HT-29 (cell line): ENCODE data around the gene TGFBR3. TPM values are rescaled to one million over a fixed set of nuclear protein-coding genes. Genes with fewer than 3 reads are reported as not detected.

Experiments
- DNase-seq: peaks from one replicate; pipeline ENCODE4 v3.0.0-alpha.2; 2015; ENCODE audit warnings: low spot score
- total RNA-seq: library from RNA; depleted of rRNA; stranded (reverse); fragments of >200 nt; shearing (Covaris generic); gene quantifications from 2 replicates; pipeline ENCODE4 v1.2.3, GENCODE V29; 2014

Gene TGFBR3
- total RNA-seq, 1 experiment from 2014 or later: 4.3 TPM

- DNase-seq: no peak
Observed at GRCh38 chr1:91783423-91784170, 102.4 kb downstream of the TGFBR3 start.

- DNase-seq: no peak
Observed at GRCh38 chr1:91781901-91782622, 103.9 kb downstream of the TGFBR3 start.

- DNase-seq: no peak
Observed at GRCh38 chr1:91781371-91781825, 104.6 kb downstream of the TGFBR3 start.

GRCh38 chr1:91779548-91780021 is 106.4 kb downstream of the TGFBR3 start:
- DNase-seq: no peak

- no peak for DNase-seq
Observed at GRCh38 chr1:91778964-91779363, 107.0 kb downstream of the TGFBR3 start.

GRCh38 chr1:91777630-91778300 is 108.2 kb downstream of the TGFBR3 start:
- DNase-seq: no peak

- DNase-seq: no peak
Observed at GRCh38 chr1:91777196-91777595, 108.8 kb downstream of the TGFBR3 start.

GRCh38 chr1:91776068-91776794 is 109.7 kb downstream of the TGFBR3 start:
- DNase-seq: no peak

GRCh38 chr1:91775227-91775626 is 110.7 kb downstream of the TGFBR3 start:
- no peak for DNase-seq

GRCh38 chr1:91774520-91775203 is 111.3 kb downstream of the TGFBR3 start:
- DNase-seq: no peak

GRCh38 chr1:91771717-91772116 is 114.2 kb downstream of the TGFBR3 start:
- no peak for DNase-seq

GRCh38 chr1:91770667-91771268 is 115.2 kb downstream of the TGFBR3 start:
- DNase-seq: no peak

- DNase-seq: no peak
Observed at GRCh38 chr1:91769742-91770141, 116.2 kb downstream of the TGFBR3 start.

- no peak for DNase-seq
Observed at GRCh38 chr1:91768786-91769725, 116.9 kb downstream of the TGFBR3 start.

- DNase-seq: no peak
Observed at GRCh38 chr1:91768120-91768519, 117.8 kb downstream of the TGFBR3 start.

GRCh38 chr1:91766883-91767282 is 119.1 kb downstream of the TGFBR3 start:
- DNase-seq: no peak

- no peak for DNase-seq
Observed at GRCh38 chr1:91765880-91766443, 120.0 kb downstream of the TGFBR3 start.

GRCh38 chr1:91765293-91765692 is 120.7 kb downstream of the TGFBR3 start:
- DNase-seq: no peak

GRCh38 chr1:91764471-91765115 is 121.4 kb downstream of the TGFBR3 start:
- no peak for DNase-seq
